GM23338 (cell line): ENCODE results near the gene TAB3. TPM values are rescaled to one million over a fixed set of nuclear protein-coding genes. Genes with fewer than 3 reads are reported as not detected.

Source experiments
- ATAC-seq: fragments of 200-7000 bp; cut with Tn5 transposase; 3 replicates; pipeline ENCODE4 v1.9.1; 2020
- DNase-seq: peaks from one replicate; pipeline ENCODE4 v3.0.0-alpha.2; 2015; ENCODE audit warnings: low spot score
- H2AFZ ChIP-seq: fragments of 200-600 bp; sonication (generic); 2 replicates; pipeline ENCODE4 v1.8.0; 2016; ENCODE audit warnings: antibody characterized with exemption, mild to moderate bottlenecking, moderate library complexity
- H3F3A ChIP-seq: fragments of 200-600 bp; sonication (generic); replicated peaks from 2 replicates; pipeline ENCODE4 v1.8.0; 2017; ENCODE audit warnings: antibody characterized with exemption, mixed run types, low read depth
- H3K27ac ChIP-seq: fragments of 200-600 bp; sonication (generic); 2 replicates; pipeline ENCODE4 v1.6.1; 2016; ENCODE audit warnings: low read depth
- H3K27me3 ChIP-seq: fragments of 200-600 bp; sonication (generic); 2 replicates; pipeline ENCODE4 v1.8.0; 2016; ENCODE audit warnings: mild to moderate bottlenecking, mixed run types, moderate library complexity; ENCODE audit not compliant: insufficient read depth
- H3K36me3 ChIP-seq: fragments of 200-600 bp; sonication (generic); 2 replicates; pipeline ENCODE4 v1.8.0; 2016; ENCODE audit warnings: mild to moderate bottlenecking; ENCODE audit not compliant: insufficient read depth
- H3K4me1 ChIP-seq: fragments of 200-600 bp; sonication (generic); 2 replicates; pipeline ENCODE4 v1.8.0; 2016; ENCODE audit warnings: mild to moderate bottlenecking, moderate library complexity; ENCODE audit not compliant: insufficient read depth
- H3K4me2 ChIP-seq: fragments of 200-600 bp; sonication (generic); 2 replicates; pipeline ENCODE4 v1.7.1; 2017; ENCODE audit warnings: mixed run types
- H3K4me3 ChIP-seq: fragments of 200-600 bp; sonication (generic); 2 replicates; pipeline ENCODE4 v1.6.1; 2016; ENCODE audit warnings: mixed run types
- H3K79me2 ChIP-seq: fragments of 200-600 bp; sonication (generic); replicated peaks from 2 replicates; pipeline ENCODE4 v1.8.0; 2017; ENCODE audit warnings: mild to moderate bottlenecking; ENCODE audit not compliant: insufficient read depth
- H3K9me2 ChIP-seq: fragments of 200-600 bp; sonication (generic); 2 replicates; pipeline ENCODE4 v1.8.0; 2017; ENCODE audit not compliant: insufficient read depth
- H4K20me1 ChIP-seq: fragments of 200-600 bp; sonication (generic); replicated peaks from 2 replicates; pipeline ENCODE4 v1.8.0; 2017; ENCODE audit warnings: mild to moderate bottlenecking; ENCODE audit not compliant: insufficient read depth
- H3K27ac Mint-ChIP-seq: 2 replicates; pipeline ENCODE4 v1.8.0; 2020; ENCODE audit warnings: inconsistent platforms, mild to moderate bottlenecking, moderate library complexity, mixed read lengths
- H3K27me3 Mint-ChIP-seq: 3 replicates; pipeline ENCODE4 v1.8.0; 2022; ENCODE audit warnings: low read depth, mild to moderate bottlenecking, moderate library complexity, mixed read lengths, inconsistent platforms; ENCODE audit not compliant: insufficient read depth, poor library complexity
- H3K36me3 Mint-ChIP-seq: 3 replicates; pipeline ENCODE4 v1.8.0; 2021; ENCODE audit warnings: low read depth, mild to moderate bottlenecking, inconsistent platforms, moderate library complexity, mixed read lengths
- H3K4me1 Mint-ChIP-seq: 3 replicates; pipeline ENCODE4 v1.8.0; 2020; ENCODE audit warnings: mild to moderate bottlenecking, inconsistent platforms, mixed read lengths
- H3K4me3 Mint-ChIP-seq: 3 replicates; pipeline ENCODE4 v1.8.0; 2021; ENCODE audit warnings: moderate library complexity, mild to moderate bottlenecking, inconsistent platforms, mixed read lengths
- H3K9me3 Mint-ChIP-seq: 3 replicates; pipeline ENCODE4 v1.8.0; 2020; ENCODE audit warnings: moderate library complexity, mild to moderate bottlenecking, inconsistent platforms, mixed read lengths
- CREB1 ChIP-seq: fragments of 250-450 bp; sonication (Bioruptor Pico); IDR thresholded peaks from 2 replicates; pipeline ENCODE4 v1.5.0; 2020; ENCODE audit warnings: low read depth, mild to moderate bottlenecking, moderate library complexity
- EZH2 ChIP-seq: fragments of 200-600 bp; sonication (generic); IDR thresholded peaks from one replicate; pipeline ENCODE4 v1.8.0; 2017; ENCODE audit warnings: antibody characterized with exemption, mild to moderate bottlenecking, low read depth; ENCODE audit not compliant: unreplicated experiment
- EZH2phosphoT487 ChIP-seq: fragments of 200-600 bp; sonication (generic); IDR thresholded peaks from one replicate; pipeline ENCODE4 v1.8.1; 2018; ENCODE audit warnings: antibody characterized with exemption; ENCODE audit not compliant: unreplicated experiment
- JUNB ChIP-seq: IDR thresholded peaks from one replicate; pipeline ENCODE4 v1.6.1; 2016; ENCODE audit warnings: antibody characterized with exemption; ENCODE audit not compliant: unreplicated experiment
- NANOG ChIP-seq: IDR thresholded peaks from 2 replicates; pipeline ENCODE4 v1.6.1; 2016; ENCODE audit warnings: antibody characterized with exemption, borderline replicate concordance
- POLR2AphosphoS5 ChIP-seq: IDR thresholded peaks from 2 replicates; pipeline ENCODE4 v1.6.1; 2016; ENCODE audit warnings: antibody characterized with exemption, low read depth
- REST ChIP-seq: IDR thresholded peaks from one replicate; pipeline ENCODE4 v1.6.1; 2018; ENCODE audit warnings: antibody characterized with exemption; ENCODE audit not compliant: unreplicated experiment
- STAT1 ChIP-seq: IDR thresholded peaks from one replicate; pipeline ENCODE4 v1.6.1; 2016; ENCODE audit warnings: antibody characterized with exemption; ENCODE audit not compliant: unreplicated experiment
- ZNF114 ChIP-seq: fragments of 250-450 bp; sonication (Bioruptor Pico); IDR thresholded peaks from 2 replicates; pipeline ENCODE4 v1.5.0; 2020; ENCODE audit warnings: mild to moderate bottlenecking, moderate library complexity
- ZNF331 ChIP-seq: fragments of 250-450 bp; sonication (Bioruptor Pico); IDR thresholded peaks from 2 replicates; pipeline ENCODE4 v1.5.0; 2020; ENCODE audit warnings: low read depth, mild to moderate bottlenecking, moderate library complexity
- polyA plus RNA-seq: library from polyadenylated mRNA; unstranded; fragments of >200 nt; fragmentation: Nextera tagmentation; extraction: Ambion mirVana; gene quantifications from 2 replicates; pipeline ENCODE4 v1.2.1, GENCODE V29; 2016
- total RNA-seq: library from RNA; depleted of rRNA; stranded (reverse); fragments of >200 nt; shearing (Covaris generic); gene quantifications from 2 replicates; pipeline ENCODE4 v1.2.3, GENCODE V29; 2014
- TF ChIP-seq, protein P1 (sequence below), 2 experiments: fragments of 200-600 bp in 1 of 2; sonication (generic) in 1 of 2; conservative IDR thresholded peaks; 2 replicates each; pipeline versions ENCODE4 v1.5.1 to v1.6.1; 2016 to 2017; ENCODE audit warnings: antibody characterized with exemption in 2 of 2, low read depth in 2 of 2, mild to moderate bottlenecking in 2 of 2, moderate library complexity in 1 of 2
- TF ChIP-seq, protein P2 (sequence below): fragments of 250-450 bp; sonication (Bioruptor Pico); IDR thresholded peaks from 2 replicates; pipeline ENCODE4 v1.5.0; 2020; ENCODE audit warnings: mild to moderate bottlenecking, moderate library complexity
- TF ChIP-seq, protein P3 (sequence below): IDR thresholded peaks from 2 replicates; pipeline ENCODE4 v1.6.1; 2016; ENCODE audit warnings: antibody characterized with exemption

The TAB3 gene
- total and polyA plus RNA-seq, 2 experiments from 2014 or later, result 4.4 to 21.7 TPM

DNA sequence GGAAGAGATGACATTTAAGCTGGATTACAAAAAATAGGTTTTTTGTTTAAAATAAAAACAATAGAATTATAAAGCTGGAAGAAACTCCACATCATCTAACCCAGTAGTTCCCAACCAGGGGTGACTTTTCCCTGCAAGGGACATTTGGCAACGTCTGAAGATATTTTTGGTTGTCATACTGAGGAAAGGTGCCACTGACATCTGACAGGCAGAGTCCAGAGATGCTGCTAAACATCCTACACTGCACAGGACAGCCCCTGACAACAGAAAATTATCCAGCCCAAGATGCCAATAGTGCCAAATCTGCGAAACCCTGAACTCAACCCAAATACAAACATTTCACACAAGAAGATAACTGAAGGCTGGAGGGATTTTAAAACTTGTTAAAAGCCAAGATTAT is 18.5 kb downstream of the TAB3 start:
- no peak overlapping the region for H3K4me3 Mint-ChIP-seq
- H3K9me3 Mint-ChIP-seq, result no peaks in the 10 kb centered on the region; the same call in 2 of the 3 replicates
- H3K4me1 Mint-ChIP-seq, result peaks cover 4% of the 10 kb centered on the region
- Histone ChIP-seq H2AFZ (no peak overlapping the region), H3K4me3 (no peak overlapping the region), H3K27me3 (no peaks in the 10 kb centered on the region), H3K79me2 (peaks cover 4% of the 10 kb centered on the region; the same call in 1 of the 2 replicates), H3K9me2 (no peaks in the 10 kb centered on the region), H3K4me2 (no peak overlapping the region), H3K36me3 (no peaks in the 10 kb centered on the region), H3K4me1 (no peaks in the 10 kb centered on the region), H4K20me1 (no peaks in the 10 kb centered on the region), H3F3A (no peaks in the 10 kb centered on the region), H3K27ac (no peak overlapping the region)
- H3K27me3 Mint-ChIP-seq, result no peaks in the 10 kb centered on the region
- H3K27ac Mint-ChIP-seq, result no peak overlapping the region
- no peak for ATAC-seq
- no peak for DNase-seq
- peaks cover 3% of the 10 kb centered on the region; the same call in 2 of the 3 replicates for H3K36me3 Mint-ChIP-seq
- TF ChIP-seq ZNF114 (CRISPR knock-in tag) (no peak), EZH2phosphoT487 (no peak), NANOG (no peak), ZNF331 (CRISPR knock-in tag) (no peak), POLR2AphosphoS5 (no peak), CREB1 (CRISPR knock-in tag) (no peak), STAT1 (no peak), EZH2 (no peak), JUNB (no peak), REST (no peak)
- TF ChIP-seq, protein P1, sequence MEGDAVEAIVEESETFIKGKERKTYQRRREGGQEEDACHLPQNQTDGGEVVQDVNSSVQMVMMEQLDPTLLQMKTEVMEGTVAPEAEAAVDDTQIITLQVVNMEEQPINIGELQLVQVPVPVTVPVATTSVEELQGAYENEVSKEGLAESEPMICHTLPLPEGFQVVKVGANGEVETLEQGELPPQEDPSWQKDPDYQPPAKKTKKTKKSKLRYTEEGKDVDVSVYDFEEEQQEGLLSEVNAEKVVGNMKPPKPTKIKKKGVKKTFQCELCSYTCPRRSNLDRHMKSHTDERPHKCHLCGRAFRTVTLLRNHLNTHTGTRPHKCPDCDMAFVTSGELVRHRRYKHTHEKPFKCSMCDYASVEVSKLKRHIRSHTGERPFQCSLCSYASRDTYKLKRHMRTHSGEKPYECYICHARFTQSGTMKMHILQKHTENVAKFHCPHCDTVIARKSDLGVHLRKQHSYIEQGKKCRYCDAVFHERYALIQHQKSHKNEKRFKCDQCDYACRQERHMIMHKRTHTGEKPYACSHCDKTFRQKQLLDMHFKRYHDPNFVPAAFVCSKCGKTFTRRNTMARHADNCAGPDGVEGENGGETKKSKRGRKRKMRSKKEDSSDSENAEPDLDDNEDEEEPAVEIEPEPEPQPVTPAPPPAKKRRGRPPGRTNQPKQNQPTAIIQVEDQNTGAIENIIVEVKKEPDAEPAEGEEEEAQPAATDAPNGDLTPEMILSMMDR (conservative IDR thresholded peaks at IDR 0.05; ENCODE audit: low read depth in 2 of 2), result no peak
- TF ChIP-seq, protein P2, sequence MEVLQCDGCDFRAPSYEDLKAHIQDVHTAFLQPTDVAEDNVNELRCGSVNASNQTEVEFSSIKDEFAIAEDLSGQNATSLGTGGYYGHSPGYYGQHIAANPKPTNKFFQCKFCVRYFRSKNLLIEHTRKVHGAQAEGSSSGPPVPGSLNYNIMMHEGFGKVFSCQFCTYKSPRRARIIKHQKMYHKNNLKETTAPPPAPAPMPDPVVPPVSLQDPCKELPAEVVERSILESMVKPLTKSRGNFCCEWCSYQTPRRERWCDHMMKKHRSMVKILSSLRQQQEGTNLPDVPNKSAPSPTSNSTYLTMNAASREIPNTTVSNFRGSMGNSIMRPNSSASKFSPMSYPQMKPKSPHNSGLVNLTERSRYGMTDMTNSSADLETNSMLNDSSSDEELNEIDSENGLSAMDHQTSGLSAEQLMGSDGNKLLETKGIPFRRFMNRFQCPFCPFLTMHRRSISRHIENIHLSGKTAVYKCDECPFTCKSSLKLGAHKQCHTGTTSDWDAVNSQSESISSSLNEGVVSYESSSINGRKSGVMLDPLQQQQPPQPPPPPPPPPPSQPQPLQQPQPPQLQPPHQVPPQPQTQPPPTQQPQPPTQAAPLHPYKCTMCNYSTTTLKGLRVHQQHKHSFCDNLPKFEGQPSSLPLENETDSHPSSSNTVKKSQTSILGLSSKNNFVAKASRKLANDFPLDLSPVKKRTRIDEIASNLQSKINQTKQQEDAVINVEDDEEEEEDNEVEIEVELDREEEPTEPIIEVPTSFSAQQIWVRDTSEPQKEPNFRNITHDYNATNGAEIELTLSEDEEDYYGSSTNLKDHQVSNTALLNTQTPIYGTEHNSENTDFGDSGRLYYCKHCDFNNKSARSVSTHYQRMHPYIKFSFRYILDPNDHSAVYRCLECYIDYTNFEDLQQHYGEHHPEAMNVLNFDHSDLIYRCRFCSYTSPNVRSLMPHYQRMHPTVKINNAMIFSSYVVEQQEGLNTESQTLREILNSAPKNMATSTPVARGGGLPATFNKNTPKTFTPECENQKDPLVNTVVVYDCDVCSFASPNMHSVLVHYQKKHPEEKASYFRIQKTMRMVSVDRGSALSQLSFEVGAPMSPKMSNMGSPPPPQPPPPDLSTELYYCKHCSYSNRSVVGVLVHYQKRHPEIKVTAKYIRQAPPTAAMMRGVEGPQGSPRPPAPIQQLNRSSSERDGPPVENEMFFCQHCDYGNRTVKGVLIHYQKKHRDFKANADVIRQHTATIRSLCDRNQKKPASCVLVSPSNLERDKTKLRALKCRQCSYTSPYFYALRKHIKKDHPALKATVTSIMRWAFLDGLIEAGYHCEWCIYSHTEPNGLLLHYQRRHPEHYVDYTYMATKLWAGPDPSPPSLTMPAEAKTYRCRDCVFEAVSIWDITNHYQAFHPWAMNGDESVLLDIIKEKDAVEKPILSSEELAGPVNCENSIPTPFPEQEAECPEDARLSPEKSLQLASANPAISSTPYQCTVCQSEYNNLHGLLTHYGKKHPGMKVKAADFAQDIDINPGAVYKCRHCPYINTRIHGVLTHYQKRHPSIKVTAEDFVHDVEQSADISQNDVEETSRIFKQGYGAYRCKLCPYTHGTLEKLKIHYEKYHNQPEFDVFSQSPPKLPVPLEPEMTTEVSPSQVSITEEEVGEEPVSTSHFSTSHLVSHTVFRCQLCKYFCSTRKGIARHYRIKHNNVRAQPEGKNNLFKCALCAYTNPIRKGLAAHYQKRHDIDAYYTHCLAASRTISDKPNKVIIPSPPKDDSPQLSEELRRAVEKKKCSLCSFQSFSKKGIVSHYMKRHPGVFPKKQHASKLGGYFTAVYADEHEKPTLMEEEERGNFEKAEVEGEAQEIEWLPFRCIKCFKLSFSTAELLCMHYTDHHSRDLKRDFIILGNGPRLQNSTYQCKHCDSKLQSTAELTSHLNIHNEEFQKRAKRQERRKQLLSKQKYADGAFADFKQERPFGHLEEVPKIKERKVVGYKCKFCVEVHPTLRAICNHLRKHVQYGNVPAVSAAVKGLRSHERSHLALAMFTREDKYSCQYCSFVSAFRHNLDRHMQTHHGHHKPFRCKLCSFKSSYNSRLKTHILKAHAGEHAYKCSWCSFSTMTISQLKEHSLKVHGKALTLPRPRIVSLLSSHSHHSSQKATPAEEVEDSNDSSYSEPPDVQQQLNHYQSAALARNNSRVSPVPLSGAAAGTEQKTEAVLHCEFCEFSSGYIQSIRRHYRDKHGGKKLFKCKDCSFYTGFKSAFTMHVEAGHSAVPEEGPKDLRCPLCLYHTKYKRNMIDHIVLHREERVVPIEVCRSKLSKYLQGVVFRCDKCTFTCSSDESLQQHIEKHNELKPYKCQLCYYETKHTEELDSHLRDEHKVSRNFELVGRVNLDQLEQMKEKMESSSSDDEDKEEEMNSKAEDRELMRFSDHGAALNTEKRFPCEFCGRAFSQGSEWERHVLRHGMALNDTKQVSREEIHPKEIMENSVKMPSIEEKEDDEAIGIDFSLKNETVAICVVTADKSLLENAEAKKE (CRISPR knock-in tag), result no peak
- TF ChIP-seq, protein P3, sequence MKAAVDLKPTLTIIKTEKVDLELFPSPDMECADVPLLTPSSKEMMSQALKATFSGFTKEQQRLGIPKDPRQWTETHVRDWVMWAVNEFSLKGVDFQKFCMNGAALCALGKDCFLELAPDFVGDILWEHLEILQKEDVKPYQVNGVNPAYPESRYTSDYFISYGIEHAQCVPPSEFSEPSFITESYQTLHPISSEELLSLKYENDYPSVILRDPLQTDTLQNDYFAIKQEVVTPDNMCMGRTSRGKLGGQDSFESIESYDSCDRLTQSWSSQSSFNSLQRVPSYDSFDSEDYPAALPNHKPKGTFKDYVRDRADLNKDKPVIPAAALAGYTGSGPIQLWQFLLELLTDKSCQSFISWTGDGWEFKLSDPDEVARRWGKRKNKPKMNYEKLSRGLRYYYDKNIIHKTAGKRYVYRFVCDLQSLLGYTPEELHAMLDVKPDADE, result no peak
